Loucy (cell line): ENCODE measurements around the gene CFAP92.

Source experiments
- H2AFZ ChIP-seq: fragments of 200-600 bp; sonication (generic); 2 replicates; pipeline ENCODE4 v1.6.0; 2016; ENCODE audit warnings: antibody characterized with exemption, mild to moderate bottlenecking, low read length, moderate library complexity
- H3F3A ChIP-seq: fragments of 200-600 bp; 2 replicates; pipeline ENCODE4 v1.6.0; 2016; ENCODE audit warnings: antibody characterized with exemption, low read depth, mild to moderate bottlenecking
- H3K27me3 ChIP-seq: fragments of 200-600 bp; sonication (generic); 2 replicates; pipeline ENCODE4 v1.6.1; 2014; ENCODE audit warnings: low read length, mild to moderate bottlenecking; ENCODE audit not compliant: insufficient read depth, poor library complexity, severe bottlenecking
- H3K36me3 ChIP-seq: fragments of 200-600 bp; sonication (generic); 2 replicates; pipeline ENCODE4 v1.6.1; 2016; ENCODE audit warnings: low read length; ENCODE audit not compliant: insufficient read depth
- H3K4me1 ChIP-seq: fragments of 200-600 bp; sonication (generic); 2 replicates; pipeline ENCODE4 v1.5.1; 2014; ENCODE audit warnings: low read length, mild to moderate bottlenecking; ENCODE audit not compliant: insufficient read depth, poor library complexity, severe bottlenecking
- H3K4me2 ChIP-seq: fragments of 200-600 bp; sonication (generic); 2 replicates; pipeline ENCODE4 v1.6.0; 2014; ENCODE audit warnings: antibody characterized with exemption, low read length, low read depth, mild to moderate bottlenecking; ENCODE audit not compliant: poor library complexity, severe bottlenecking
- H3K4me3 ChIP-seq: fragments of 200-600 bp; sonication (generic); 2 replicates; pipeline ENCODE4 v1.5.1; 2014; ENCODE audit warnings: low read length, mild to moderate bottlenecking, mixed read lengths; ENCODE audit not compliant: poor library complexity, severe bottlenecking
- H3K79me2 ChIP-seq: fragments of 200-600 bp; sonication (generic); 2 replicates; pipeline ENCODE4 v1.6.1; 2014; ENCODE audit warnings: low read length; ENCODE audit not compliant: insufficient read depth
- H3K9ac ChIP-seq: fragments of 200-600 bp; sonication (generic); 2 replicates; pipeline ENCODE4 v1.6.0; 2014; ENCODE audit warnings: mild to moderate bottlenecking, low read depth, low read length, moderate library complexity; ENCODE audit not compliant: poor library complexity, severe bottlenecking
- H3K9me2 ChIP-seq: fragments of 200-600 bp; sonication (generic); replicated peaks from 2 replicates; pipeline ENCODE4 v1.6.1; 2016; ENCODE audit warnings: low read depth, low read length, mixed read lengths
- H3K9me3 ChIP-seq: fragments of 200-600 bp; sonication (generic); 2 replicates; pipeline ENCODE4 v1.6.1; 2014; ENCODE audit warnings: mild to moderate bottlenecking, antibody characterized with exemption, low read length, low read depth; ENCODE audit not compliant: insufficient read depth
- H4K20me1 ChIP-seq: fragments of 200-600 bp; sonication (generic); 2 replicates; pipeline ENCODE4 v1.6.0; 2014; ENCODE audit warnings: antibody characterized with exemption, low read length, mild to moderate bottlenecking; ENCODE audit not compliant: insufficient read depth, poor library complexity, severe bottlenecking
- EZH2phosphoT487 ChIP-seq: fragments of 200-600 bp; IDR thresholded peaks from 2 replicates; pipeline ENCODE4 v1.6.1; 2018; ENCODE audit warnings: antibody characterized with exemption, mild to moderate bottlenecking, moderate library complexity, borderline replicate concordance
- TF ChIP-seq, protein P1 (sequence below): fragments of 200-600 bp; sonication (generic); conservative IDR thresholded peaks from 2 replicates; pipeline ENCODE4 v1.5.1; 2014; ENCODE audit warnings: mild to moderate bottlenecking, antibody characterized with exemption, low read length

CFAP92 gene

GRCh38 chr3:129010310-129010956 is 16.6 kb upstream of the CFAP92 start:
- Histone ChIP-seq H2AFZ (no peak overlapping the region), H4K20me1 (no peaks in the 10 kb centered on the region), H3K9me3 (no peaks in the 10 kb centered on the region), H3K79me2 (no peaks in the 10 kb centered on the region), H3K9ac (no peak overlapping the region), H3K9me2 (no peaks in the 10 kb centered on the region), H3K27me3 (no peaks in the 10 kb centered on the region), H3F3A (peaks cover 4% of the 10 kb centered on the region; the same call in 1 of the 2 replicates), H3K4me3 (no peak overlapping the region), H3K4me2 (no peak overlapping the region), H3K36me3 (no peaks in the 10 kb centered on the region), H3K4me1 (peaks cover 42% of the 10 kb centered on the region)
- TF ChIP-seq, protein P1, sequence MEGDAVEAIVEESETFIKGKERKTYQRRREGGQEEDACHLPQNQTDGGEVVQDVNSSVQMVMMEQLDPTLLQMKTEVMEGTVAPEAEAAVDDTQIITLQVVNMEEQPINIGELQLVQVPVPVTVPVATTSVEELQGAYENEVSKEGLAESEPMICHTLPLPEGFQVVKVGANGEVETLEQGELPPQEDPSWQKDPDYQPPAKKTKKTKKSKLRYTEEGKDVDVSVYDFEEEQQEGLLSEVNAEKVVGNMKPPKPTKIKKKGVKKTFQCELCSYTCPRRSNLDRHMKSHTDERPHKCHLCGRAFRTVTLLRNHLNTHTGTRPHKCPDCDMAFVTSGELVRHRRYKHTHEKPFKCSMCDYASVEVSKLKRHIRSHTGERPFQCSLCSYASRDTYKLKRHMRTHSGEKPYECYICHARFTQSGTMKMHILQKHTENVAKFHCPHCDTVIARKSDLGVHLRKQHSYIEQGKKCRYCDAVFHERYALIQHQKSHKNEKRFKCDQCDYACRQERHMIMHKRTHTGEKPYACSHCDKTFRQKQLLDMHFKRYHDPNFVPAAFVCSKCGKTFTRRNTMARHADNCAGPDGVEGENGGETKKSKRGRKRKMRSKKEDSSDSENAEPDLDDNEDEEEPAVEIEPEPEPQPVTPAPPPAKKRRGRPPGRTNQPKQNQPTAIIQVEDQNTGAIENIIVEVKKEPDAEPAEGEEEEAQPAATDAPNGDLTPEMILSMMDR: no peak
- TF ChIP-seq EZH2phosphoT487: no peak

GRCh38 chr3:129009266-129009665 is 15.4 kb upstream of the CFAP92 start:
- H3K4me1 ChIP-seq: peaks cover 42% of the 10 kb centered on the region
- no peak for TF ChIP-seq EZH2phosphoT487
- TF ChIP-seq, protein P1: no peak
- H3K79me2 ChIP-seq: no peaks in the 10 kb centered on the region

GRCh38 chr3:129007792-129008191 is 13.9 kb upstream of the CFAP92 start:
- no peak overlapping the region for H2AFZ ChIP-seq
- H3K9me3 ChIP-seq: no peaks in the 10 kb centered on the region
- H3K4me1 ChIP-seq: peaks cover 35% of the 10 kb centered on the region
- no peak overlapping the region for H3K9ac ChIP-seq
- no peaks in the 10 kb centered on the region for H3K36me3 ChIP-seq
- H3K27me3 ChIP-seq: no peaks in the 10 kb centered on the region
- H3F3A ChIP-seq: no peaks in the 10 kb centered on the region
- H3K79me2 ChIP-seq: no peaks in the 10 kb centered on the region
- no peaks in the 10 kb centered on the region for H4K20me1 ChIP-seq
- TF ChIP-seq EZH2phosphoT487: no peak
- TF ChIP-seq, protein P1: no peak
- H3K9me2 ChIP-seq: no peaks in the 10 kb centered on the region
- H3K4me2 ChIP-seq: no peak overlapping the region
- no peak overlapping the region for H3K4me3 ChIP-seq

More at GRCh38 chr3:129009266-129009665, 15.4 kb upstream of the CFAP92 start:
- Histone ChIP-seq H4K20me1 (no peaks in the 10 kb centered on the region), H3K9me2 (no peaks in the 10 kb centered on the region), H2AFZ (no peak overlapping the region), H3K27me3 (no peaks in the 10 kb centered on the region), H3F3A (no peaks in the 10 kb centered on the region), H3K9me3 (no peaks in the 10 kb centered on the region), H3K36me3 (no peaks in the 10 kb centered on the region), H3K4me3 (no peak overlapping the region), H3K9ac (no peak overlapping the region), H3K4me2 (no peak overlapping the region)
